ENCODE data around the gene IFNL3.
A peak's percentile ranks its signal among the peaks of the same experiment; 100 is the strongest.
"Not testable (repeated sequence)": the region's sequence is repeated elsewhere in the genome, so short reads cannot be mapped to it uniquely, and the experiment has no call there.

The IFNL3 gene

DNA sequence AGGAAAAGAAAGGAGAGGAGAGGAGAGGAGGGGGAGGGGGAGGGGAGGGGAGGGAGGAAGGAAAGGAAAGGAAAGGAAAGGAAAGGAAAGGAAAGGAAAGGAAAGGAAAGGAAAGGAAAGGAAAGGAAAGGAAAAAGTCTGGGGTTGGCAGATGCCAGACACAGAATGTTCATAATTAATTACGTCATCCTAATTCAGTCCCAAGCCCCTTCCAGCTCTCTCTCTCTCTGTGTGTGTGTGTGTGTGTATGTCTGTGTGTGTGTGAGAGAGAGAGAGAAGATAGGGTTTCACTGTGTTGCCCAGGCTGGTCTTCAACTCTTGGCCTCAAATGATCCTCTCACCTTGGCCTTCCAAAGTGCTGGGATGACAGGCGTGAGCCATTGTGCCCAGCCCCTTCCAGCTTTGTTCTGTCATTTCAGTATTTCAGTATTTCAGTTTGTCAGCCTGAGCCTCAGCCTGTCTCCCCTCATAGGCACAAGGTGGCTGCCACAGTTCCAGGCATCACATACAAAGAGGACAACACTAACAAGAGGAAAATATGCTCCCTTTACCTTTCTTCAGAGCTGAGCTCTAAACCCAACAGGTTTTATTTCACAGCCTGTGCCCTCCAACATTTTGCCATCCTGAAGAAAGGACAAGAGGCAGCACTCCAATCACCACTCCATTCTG is 14.6 kb downstream of the IFNL3 start:
- TF ChIP-seq, protein P1, sequence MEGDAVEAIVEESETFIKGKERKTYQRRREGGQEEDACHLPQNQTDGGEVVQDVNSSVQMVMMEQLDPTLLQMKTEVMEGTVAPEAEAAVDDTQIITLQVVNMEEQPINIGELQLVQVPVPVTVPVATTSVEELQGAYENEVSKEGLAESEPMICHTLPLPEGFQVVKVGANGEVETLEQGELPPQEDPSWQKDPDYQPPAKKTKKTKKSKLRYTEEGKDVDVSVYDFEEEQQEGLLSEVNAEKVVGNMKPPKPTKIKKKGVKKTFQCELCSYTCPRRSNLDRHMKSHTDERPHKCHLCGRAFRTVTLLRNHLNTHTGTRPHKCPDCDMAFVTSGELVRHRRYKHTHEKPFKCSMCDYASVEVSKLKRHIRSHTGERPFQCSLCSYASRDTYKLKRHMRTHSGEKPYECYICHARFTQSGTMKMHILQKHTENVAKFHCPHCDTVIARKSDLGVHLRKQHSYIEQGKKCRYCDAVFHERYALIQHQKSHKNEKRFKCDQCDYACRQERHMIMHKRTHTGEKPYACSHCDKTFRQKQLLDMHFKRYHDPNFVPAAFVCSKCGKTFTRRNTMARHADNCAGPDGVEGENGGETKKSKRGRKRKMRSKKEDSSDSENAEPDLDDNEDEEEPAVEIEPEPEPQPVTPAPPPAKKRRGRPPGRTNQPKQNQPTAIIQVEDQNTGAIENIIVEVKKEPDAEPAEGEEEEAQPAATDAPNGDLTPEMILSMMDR (IDR thresholded peaks at IDR 0.05; ENCODE audit: borderline replicate concordance, control extremely low read depth, extremely low read depth, insufficient read depth, missing control alignments) = no peak
- DNase-seq (ENCODE audit: low spot score) = no peak
- in situ Hi-C loops (cut with MboI; ENCODE audit: low sequenced_read_pairs, unreplicated experiment) = no loop called here

DNA sequence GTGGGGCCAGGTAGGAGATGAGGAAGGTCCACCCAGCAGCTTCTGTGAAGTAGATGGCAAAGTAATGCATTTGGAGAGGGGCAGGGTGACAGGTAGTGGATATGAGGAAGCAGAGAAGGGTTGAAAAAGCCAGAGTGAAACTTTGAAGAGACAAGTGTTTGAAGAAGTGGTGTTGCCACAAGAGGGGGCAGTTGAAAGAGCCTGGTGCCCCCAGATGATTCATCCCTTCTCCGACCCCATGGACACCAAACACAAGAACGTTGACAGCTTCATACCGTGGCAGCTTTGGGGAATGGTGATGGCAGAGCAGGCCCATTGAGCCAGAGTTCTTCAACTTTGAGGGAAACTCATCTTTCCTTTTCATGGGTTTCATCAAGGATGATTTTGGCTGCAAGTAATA is 19.9 kb downstream of the IFNL3 start:
- TF ChIP-seq, protein P1 (IDR thresholded peaks at IDR 0.05; ENCODE audit: borderline replicate concordance, control extremely low read depth, extremely low read depth, insufficient read depth, missing control alignments) = no peak
- no peak for DNase-seq (ENCODE audit: low spot score)
- in situ Hi-C loops (cut with MboI; ENCODE audit: low sequenced_read_pairs, unreplicated experiment) = no loop called here

DNA sequence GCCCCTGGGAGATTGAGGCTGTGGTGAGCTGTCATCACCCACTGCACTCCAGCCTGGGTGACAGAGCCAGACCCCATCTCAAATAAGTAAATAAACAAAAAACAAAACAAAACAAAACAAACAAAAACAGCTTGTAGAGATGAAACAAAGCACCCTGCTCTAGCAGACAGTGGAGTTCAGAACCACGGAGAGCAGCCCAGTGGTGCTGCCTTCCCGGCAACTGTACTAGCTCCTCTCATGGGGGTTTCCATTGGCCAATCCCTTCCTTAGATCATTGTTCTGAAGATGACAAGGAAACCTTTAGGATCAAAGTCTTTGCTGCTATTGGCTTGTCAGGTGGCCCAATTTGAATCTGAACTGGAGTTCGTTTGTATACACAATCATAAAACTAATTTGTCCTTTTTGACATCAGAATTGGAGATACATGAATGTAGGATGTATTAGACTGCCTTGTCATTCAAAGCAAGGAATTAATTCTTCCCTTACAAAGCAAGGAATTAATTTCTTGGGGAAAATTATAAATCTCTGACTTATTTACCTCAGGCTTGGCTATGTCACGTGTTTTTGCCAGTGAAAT is 21.0 kb downstream of the IFNL3 start:
- peak; percentile 46 for DNase-seq (ENCODE audit: low spot score)
- in situ Hi-C loops (cut with MboI; ENCODE audit: low sequenced_read_pairs, unreplicated experiment) = no loop called here
- TF ChIP-seq, protein P1 (IDR thresholded peaks at IDR 0.05; ENCODE audit: borderline replicate concordance, control extremely low read depth, extremely low read depth, insufficient read depth, missing control alignments) = no peak

DNA sequence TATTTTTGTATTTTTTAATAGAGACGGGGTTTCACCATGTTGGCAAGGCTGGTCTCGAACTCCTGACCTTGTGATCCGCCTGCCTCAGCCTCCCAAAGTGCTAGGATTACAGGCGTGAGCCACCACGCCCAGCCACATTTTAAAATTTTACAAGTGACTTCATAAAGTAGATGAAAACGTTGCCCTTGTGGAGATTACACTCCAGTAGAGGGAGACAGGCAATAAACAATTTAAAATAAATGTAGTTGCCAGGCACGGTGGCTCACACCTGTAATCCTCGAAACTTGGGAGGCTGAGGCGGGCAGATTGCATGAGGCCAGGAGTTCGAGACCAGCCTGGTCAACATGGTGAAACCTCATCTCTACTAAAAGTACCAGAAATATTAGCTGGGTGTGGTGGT is 25.7 kb downstream of the IFNL3 start:
- DNase-seq (ENCODE audit: low spot score); in situ Hi-C loops (cut with MboI; ENCODE audit: low sequenced_read_pairs, unreplicated experiment): not testable (repeated sequence)

DNA sequence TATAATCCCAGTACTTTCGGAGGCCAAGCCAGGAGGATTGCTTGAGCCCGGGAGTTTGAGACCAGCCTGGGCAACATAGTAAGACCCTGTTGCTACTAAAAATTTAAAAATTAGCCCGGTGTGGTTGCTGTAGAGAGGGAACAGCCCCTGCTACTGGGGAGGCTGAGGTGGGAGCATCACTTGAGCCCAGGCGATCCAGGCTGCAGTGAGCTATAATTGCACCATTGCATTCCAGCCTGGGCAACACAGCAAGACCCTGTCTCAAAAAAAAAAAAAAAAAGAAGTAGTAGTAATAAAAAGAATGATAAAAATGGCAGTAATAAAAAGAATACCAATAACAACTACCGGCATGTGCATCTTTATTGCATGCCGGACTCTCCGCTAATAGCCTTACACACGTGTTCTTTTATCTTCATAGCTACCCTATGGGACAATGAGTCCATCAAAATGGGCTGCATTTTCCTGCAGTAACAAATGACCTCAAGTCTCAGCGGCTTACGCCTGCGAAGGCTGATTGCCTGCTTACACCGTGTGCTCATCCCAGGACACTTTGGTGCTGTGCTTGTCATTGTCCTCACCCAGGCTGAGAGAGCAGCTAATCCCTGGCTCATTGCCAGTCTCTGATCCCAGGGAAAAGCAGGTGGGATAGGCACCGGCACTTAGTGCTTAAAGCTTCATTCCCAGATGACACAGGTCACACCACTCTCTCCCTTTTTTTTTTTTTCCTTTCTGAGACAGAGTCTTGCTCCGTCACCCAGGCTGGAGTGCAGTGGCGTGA is 26.4 kb downstream of the IFNL3 start:
- in situ Hi-C loops (cut with MboI; ENCODE audit: low sequenced_read_pairs, unreplicated experiment) = no loop called here
- DNase-seq (ENCODE audit: low spot score) = no peak
- TF ChIP-seq, protein P1 (IDR thresholded peaks at IDR 0.05; ENCODE audit: borderline replicate concordance, control extremely low read depth, extremely low read depth, insufficient read depth, missing control alignments) = no peak

DNA sequence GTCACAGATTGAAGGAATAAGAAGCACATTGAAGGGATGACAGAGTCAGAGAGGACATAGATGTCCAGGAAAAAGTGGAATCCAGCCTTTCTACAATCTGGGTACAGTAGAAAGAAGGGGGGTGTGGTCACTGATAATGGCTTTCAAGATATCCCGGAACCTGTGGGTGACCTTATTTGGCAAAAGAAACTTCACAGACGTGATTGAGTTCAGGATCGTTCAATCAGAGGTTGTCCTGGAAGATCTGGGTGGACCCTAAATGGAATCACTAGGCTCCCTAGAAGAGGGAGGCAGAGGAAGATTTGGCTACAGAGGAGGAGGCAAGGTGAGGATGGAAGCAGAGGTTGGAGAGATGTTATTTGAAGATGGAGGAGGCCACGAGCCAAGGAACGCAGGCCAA is 27.7 kb downstream of the IFNL3 start:
- TF ChIP-seq, protein P1 (IDR thresholded peaks at IDR 0.05; ENCODE audit: borderline replicate concordance, control extremely low read depth, extremely low read depth, insufficient read depth, missing control alignments) = no peak
- DNase-seq (ENCODE audit: low spot score) = no peak
- in situ Hi-C loops (cut with MboI; ENCODE audit: low sequenced_read_pairs, unreplicated experiment) = no loop called here

DNA sequence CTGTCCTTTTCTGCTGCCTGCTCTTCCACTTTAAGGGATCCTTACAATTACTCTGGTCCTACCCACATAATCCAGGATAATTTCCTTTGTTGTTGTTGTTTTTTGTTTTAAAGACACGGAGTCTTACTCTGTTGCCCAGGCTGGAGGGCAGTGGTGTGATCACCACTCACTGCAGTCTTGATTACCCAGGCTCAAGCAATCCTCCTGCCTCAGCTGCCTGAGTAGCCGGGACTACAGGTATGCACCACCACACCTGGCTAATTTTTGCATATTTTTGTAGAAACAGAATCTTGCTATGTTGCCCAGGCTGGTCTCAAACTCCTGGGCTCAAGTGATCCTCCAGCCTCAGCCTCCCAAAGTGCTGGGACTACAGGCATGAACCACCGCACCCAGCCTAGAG is 29.5 kb downstream of the IFNL3 start:
- DNase-seq (ENCODE audit: low spot score); in situ Hi-C loops (cut with MboI; ENCODE audit: low sequenced_read_pairs, unreplicated experiment): not testable (repeated sequence)
